ENCODE results near the gene PCSK6.

DNA sequence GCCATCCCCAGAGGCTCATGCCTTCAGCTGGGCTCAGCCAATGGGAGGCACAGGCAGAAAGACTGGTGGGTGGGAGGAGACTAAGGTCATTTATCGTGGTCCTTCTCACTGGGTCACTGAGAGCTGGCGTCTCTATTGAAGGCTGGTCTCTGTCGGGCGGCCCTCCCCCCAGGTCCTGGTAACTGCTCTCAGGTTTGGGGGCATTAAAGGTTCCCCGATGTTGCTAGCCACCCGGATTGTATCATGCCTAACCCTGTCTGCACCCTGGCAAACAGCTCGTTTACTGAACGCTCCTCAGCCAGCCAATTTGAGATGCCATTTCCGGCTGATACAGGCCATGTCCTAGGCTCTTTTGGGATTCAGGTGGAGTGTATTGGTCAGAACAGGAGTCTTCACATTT, 222.7 kb downstream of the PCSK6 start:
- no peak for TF ChIP-seq POLR2AphosphoS5 (IDR thresholded peaks at IDR 0.05; ENCODE audit: low read depth)
- TF ChIP-seq, protein P1, sequence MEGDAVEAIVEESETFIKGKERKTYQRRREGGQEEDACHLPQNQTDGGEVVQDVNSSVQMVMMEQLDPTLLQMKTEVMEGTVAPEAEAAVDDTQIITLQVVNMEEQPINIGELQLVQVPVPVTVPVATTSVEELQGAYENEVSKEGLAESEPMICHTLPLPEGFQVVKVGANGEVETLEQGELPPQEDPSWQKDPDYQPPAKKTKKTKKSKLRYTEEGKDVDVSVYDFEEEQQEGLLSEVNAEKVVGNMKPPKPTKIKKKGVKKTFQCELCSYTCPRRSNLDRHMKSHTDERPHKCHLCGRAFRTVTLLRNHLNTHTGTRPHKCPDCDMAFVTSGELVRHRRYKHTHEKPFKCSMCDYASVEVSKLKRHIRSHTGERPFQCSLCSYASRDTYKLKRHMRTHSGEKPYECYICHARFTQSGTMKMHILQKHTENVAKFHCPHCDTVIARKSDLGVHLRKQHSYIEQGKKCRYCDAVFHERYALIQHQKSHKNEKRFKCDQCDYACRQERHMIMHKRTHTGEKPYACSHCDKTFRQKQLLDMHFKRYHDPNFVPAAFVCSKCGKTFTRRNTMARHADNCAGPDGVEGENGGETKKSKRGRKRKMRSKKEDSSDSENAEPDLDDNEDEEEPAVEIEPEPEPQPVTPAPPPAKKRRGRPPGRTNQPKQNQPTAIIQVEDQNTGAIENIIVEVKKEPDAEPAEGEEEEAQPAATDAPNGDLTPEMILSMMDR (IDR thresholded peaks at IDR 0.05; ENCODE audit: insufficient read depth, low read length), result no peak
- TF ChIP-seq, protein P2, sequence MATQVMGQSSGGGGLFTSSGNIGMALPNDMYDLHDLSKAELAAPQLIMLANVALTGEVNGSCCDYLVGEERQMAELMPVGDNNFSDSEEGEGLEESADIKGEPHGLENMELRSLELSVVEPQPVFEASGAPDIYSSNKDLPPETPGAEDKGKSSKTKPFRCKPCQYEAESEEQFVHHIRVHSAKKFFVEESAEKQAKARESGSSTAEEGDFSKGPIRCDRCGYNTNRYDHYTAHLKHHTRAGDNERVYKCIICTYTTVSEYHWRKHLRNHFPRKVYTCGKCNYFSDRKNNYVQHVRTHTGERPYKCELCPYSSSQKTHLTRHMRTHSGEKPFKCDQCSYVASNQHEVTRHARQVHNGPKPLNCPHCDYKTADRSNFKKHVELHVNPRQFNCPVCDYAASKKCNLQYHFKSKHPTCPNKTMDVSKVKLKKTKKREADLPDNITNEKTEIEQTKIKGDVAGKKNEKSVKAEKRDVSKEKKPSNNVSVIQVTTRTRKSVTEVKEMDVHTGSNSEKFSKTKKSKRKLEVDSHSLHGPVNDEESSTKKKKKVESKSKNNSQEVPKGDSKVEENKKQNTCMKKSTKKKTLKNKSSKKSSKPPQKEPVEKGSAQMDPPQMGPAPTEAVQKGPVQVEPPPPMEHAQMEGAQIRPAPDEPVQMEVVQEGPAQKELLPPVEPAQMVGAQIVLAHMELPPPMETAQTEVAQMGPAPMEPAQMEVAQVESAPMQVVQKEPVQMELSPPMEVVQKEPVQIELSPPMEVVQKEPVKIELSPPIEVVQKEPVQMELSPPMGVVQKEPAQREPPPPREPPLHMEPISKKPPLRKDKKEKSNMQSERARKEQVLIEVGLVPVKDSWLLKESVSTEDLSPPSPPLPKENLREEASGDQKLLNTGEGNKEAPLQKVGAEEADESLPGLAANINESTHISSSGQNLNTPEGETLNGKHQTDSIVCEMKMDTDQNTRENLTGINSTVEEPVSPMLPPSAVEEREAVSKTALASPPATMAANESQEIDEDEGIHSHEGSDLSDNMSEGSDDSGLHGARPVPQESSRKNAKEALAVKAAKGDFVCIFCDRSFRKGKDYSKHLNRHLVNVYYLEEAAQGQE (IDR thresholded peaks at IDR 0.05; ENCODE audit: insufficient replicate concordance, low read depth), result no peak

All from HL-60 (cell line).